Stimulated activated CD8-positive, alpha-beta memory T cell treated with anti-CD3 and anti-CD28 coated beads, Interleukin-7, amount 100 ng/mL, for 24 hours (primary cell): Measurements from ENCODE around the gene ADAM23.

Experiments used
- DNase-seq: peaks from one replicate; pipeline ENCODE4 v3.0.0-alpha.2; 2020; ENCODE audit warnings: low read depth

The ADAM23 gene

GRCh38 chr2:206511283-206511682 lies 68.0 kb downstream of the ADAM23 start:
- DNase-seq = no peak

GRCh38 chr2:206512999-206513398 lies 69.7 kb downstream of the ADAM23 start:
- no peak for DNase-seq

GRCh38 chr2:206515580-206515979 lies 72.2 kb downstream of the ADAM23 start:
- no peak for DNase-seq

GRCh38 chr2:206518997-206519396 lies 75.7 kb downstream of the ADAM23 start:
- DNase-seq = no peak

- DNase-seq = no peak
Observed at GRCh38 chr2:206520450-206520849, 77.1 kb downstream of the ADAM23 start.

GRCh38 chr2:206521115-206521514 lies 77.8 kb downstream of the ADAM23 start:
- DNase-seq = no peak

GRCh38 chr2:206521612-206522011 lies 78.3 kb downstream of the ADAM23 start:
- no peak for DNase-seq

- DNase-seq = no peak
Observed at GRCh38 chr2:206526416-206526815, 83.1 kb downstream of the ADAM23 start.

- no peak for DNase-seq
Observed at GRCh38 chr2:206527153-206527552, 83.8 kb downstream of the ADAM23 start.

- DNase-seq = no peak
Observed at GRCh38 chr2:206530727-206531126, 87.4 kb downstream of the ADAM23 start.

GRCh38 chr2:206531996-206532543 lies 88.7 kb downstream of the ADAM23 start:
- no peak for DNase-seq

- no peak for DNase-seq
Observed at GRCh38 chr2:206533977-206534376, 90.6 kb downstream of the ADAM23 start.

GRCh38 chr2:206535260-206535986 lies 92.1 kb downstream of the ADAM23 start:
- DNase-seq = no peak

- no peak for DNase-seq
Observed at GRCh38 chr2:206540757-206541156, 97.4 kb downstream of the ADAM23 start.

- no peak for DNase-seq
Observed at GRCh38 chr2:206543073-206543472, 99.7 kb downstream of the ADAM23 start.

- no peak for DNase-seq
Observed at GRCh38 chr2:206548383-206548782, 105.1 kb downstream of the ADAM23 start.

- no peak for DNase-seq
Observed at GRCh38 chr2:206555721-206556120, 112.4 kb downstream of the ADAM23 start.

- no peak for DNase-seq
Observed at GRCh38 chr2:206556357-206556949, 113.1 kb downstream of the ADAM23 start.

- no peak for DNase-seq
Observed at GRCh38 chr2:206557321-206557720, 114.0 kb downstream of the ADAM23 start.

- DNase-seq = no peak
Observed at GRCh38 chr2:206558492-206558891, 115.2 kb downstream of the ADAM23 start.

- DNase-seq = no peak
Observed at GRCh38 chr2:206561962-206562361, 118.6 kb downstream of the ADAM23 start.

GRCh38 chr2:206562375-206562774 lies 119.0 kb downstream of the ADAM23 start:
- DNase-seq = no peak

GRCh38 chr2:206563374-206563773 lies 120.0 kb downstream of the ADAM23 start:
- DNase-seq = no peak

GRCh38 chr2:206565666-206566065 lies 122.3 kb downstream of the ADAM23 start:
- DNase-seq = no peak
